ENCODE data around the gene HGS.
A peak's percentile ranks its signal among the peaks of the same experiment; 100 is the strongest.
"Not testable (repeated sequence)": the region's sequence is repeated elsewhere in the genome, so short reads cannot be mapped to it uniquely, and the experiment has no call there.

HGS gene

DNA sequence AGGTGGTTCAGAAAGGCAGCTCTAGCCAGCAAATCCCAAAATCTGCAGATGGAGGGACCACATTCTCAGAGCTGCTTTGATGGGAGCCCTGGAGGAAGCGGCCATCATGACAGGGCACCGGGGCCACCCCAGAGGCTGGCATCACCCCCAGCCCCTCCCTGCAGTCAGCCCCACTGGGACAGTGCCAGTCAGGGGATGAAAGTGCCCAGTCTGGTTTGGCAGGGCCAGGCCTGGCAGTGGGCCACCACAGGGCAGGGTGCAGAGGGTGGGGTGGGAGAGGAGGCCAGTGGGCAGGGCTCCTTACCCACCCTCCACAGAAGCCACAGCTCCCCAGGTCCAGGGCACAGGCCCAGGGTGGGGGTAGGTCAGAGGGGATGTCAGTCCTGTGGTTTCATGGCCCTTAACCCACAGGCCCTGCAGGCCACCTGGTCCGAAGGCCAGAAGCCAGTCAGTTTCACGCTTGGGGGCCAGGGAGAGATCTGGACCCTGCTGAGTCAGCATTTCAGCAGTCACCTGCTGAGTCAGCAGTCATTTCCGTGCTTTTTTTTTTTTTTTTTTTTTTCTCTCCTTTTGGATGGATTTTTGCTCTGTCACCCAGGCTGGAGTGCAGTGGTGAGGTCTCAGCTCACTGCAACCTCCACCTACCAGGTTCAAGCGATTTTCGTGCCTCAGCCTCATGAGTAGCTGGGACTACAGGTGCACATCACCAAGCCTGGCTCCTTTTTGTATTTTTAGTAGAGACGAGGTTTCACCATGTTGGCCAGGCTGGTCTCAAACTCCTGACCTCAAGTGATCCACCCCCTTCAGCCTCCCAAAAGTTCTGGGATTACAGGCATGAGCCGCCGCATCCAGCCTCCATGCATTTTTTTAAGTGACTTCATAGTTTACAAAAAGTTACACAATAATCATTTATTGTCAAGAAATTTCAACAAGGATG is 38.6 kb downstream of the HGS start:
- DNase-seq = no peak

DNA sequence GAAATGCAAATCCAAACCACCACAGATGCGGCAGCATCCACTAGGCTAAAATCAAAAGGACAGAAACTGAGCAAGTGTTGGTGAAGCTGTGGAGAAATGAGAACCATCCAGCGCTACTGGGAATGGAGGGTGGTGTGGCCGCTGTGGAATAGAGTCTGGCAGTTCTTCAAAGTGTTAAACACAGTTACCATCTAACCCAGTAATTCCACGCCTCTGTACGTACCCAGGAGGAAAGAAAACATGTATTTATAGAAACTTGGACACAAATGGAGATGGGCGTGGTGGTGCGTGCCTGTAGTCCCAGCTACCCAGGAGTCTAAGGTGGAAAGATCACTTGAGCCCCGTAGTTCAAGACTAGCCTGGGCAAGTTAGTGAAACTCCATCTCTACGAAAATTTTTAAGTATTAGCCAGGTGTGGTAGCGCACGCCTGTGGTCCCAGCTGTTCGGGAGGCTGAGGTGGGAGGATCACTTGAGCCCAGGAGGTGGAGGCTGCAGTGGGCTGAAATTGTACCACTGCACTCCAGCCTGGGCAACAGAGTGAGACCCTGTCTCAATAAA is 39.9 kb downstream of the HGS start:
- DNase-seq = no peak

DNA sequence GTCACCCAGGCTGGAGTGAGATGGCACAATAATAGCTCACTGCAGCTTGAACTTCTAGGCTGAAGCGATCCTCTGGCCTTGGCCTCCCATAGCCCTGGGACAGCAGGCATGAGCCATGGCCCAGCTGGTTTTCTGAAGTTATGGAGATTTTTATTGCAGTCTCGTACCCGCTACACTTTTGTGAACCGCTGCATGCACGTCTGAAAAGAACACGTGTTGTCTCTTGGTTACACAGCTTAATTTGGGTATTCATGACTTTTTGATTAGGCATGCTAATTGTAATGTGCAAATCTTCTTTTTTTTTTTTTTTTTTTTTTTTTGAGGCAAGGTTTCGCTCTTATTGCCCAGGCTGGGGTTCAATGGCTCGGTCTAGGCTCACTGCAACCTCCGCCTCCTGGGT is 41.6 kb downstream of the HGS start:
- DNase-seq = no peak

DNA sequence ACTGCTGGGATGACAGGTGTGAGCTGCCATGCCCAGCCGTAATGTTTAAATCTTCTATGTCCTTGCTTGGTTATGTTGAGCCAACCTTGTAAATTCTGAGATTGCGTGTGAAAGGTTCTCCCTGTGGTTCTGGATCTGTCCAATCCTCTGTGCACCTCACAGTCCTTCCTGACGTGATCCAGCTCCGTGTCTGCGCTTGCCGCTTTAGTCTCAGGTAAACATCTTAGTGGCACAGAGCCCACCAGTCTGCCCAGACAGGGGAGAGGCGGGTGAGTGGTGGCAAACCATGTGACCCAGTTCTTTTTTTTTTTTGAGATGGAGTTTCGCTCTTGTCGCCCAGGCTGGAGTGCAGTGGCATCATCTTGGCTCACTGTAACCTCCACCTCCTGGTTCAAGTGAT is 42.2 kb downstream of the HGS start:
- DNase-seq = no peak

DNA sequence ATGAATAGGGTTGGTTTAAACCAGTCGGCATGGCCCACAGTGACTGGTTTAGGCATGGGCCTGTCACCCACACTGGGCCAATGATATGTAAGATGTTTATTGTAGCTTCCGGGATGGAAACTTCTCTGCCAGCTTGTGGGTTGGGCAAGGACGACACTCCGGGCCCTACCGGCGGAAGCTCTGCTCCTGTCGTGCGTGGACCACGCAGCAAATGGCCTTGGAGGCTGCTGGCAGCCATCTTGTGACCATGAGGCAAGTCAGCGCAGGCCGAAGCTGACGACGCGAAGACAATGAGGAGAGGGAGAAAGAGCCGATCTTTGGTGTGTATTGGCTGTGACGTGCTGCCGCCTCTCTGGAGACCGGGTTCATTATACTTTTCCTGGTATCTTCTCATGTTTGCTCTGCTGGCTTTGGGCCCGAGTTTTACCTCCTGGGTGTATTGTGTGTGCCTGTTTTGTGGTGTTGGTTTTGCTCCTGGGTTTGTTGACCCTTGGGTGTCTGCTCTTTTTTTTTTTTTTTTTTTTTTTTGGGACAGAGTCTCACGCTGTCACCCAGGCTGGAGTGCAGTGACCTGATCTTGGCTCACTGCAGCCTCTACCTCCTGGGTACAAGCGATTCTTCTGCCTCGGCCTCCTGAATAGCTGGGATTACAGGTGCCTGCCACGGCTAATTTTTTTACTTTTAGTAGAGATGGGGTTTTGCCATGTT is 43.7 kb downstream of the HGS start:
- DNase-seq = no peak

DNA sequence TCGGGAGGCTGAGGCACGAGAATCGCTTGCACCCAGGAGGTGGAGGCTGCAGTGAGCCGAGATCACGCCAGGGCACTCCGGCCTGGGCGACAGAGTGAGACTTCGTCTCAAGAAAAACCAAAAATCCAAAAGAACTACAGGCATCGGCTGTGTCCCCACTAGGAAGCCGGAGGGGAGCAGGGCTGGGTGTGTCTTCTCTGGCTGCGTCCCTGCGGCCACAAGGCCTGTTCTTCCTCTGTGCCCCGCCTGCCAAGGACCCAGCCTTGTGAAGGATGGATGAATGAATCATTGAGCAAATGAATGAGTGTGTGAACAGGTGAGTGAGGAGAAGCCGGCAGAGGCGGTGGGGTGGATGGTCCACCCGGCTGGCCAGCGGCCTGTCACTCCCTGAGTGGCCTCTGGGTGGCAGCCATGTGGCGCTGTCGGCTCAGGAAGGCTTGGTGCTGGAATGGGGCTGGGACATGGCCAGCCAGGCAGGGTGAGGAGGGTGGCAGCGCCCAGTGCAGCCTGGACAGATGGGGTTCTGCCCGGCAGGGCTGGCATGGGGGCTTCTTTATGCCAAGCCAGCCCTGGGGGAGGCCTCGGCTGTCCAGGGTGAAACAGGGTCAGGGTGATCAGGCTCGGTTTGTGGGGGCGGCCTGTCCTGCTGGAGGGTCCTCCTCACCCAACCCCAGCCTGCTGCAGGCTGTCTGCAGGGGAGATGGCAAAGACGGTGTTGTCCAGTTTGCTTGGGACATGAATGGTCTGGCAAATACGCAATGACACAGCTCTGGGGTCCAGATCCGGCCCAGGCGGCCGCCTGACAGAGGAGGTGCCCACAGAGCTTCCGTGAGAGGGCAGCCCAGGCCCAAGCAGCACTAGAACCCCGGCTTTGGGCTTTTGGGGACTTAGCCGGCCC is 49.9 kb downstream of the HGS start:
- DNase-seq = peak; percentile 86

DNA sequence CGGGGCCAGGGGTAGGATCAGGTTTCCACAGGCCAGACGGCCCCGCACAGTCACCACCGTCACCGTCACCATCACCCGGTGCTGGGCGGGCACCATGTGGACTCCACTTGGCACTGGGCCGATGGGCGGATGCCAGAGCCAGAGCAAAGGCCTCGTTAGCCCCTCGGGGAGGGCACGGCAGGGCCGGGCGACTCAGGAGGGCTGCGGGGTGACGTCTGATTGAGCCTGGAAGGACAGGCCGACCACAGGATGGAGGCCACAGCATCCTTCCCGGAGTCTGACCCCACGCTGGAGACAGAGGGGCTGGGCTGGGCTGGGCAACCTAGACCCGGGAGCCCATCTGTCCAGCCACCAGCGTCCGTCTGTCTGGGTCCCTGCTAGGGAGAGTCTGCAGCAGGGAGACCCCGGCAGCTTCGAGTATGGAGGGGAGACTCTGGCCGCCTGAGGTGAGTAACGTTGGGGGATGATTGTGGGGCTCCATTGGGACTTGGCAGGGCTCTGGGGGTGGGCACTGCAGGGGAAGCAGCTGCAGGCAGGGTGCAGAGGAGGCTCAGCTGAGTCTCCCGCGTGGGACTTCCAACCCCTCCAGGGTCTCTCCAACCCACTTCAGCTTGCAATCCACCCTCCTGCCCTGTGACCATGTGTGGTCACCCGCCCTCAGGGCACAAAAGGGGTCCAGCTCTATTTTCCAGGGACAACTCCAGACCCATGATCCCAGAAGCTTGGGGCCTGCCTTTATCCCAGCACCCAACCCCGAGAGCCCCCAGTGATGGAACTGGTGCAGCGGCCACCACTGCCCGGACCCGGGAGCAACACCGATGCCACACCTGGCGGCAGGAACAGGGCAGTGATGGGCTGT is 50.8 kb downstream of the HGS start:
- DNase-seq = no peak

DNA sequence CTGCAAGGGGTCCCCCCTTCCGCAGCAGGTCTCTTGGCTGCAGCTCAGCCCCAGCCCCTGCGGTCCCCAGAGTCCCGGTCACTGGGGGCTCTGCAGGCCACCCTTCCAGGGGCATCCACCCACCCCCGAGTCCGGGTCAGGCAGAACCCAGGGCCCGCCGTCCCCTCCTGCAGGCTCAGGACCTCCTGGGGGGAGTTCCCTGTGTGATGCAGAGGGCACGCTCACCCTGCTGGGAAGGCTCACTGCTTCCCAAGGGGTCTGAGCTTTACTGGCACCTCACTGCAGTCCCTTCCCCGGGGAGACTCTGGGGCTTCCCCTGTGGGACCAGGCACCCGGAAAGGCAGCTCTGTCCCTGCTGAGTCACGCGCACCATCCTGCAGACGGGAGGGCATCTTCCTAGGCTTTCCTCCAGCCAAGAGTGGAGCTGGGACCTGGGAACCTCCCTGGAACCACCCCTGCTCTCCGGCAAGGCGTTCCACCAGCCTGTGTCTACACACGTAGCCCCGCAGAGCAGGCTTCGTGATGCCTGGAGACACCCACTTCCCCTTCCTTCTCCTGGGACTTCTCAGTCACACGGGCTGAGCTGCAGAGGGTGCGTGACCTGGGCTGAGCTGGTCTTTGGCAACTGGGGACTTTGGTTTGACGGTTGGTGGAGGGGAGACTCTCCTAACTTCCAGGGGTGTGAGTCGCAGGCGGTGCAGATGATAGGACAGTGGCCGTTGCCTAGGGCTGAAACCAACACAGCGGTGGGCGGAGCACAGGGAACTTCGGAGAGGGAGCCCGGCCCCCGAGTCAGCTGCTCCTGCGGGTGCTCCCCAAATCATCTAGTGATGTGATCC is 51.7 kb downstream of the HGS start:
- DNase-seq = no peak

DNA sequence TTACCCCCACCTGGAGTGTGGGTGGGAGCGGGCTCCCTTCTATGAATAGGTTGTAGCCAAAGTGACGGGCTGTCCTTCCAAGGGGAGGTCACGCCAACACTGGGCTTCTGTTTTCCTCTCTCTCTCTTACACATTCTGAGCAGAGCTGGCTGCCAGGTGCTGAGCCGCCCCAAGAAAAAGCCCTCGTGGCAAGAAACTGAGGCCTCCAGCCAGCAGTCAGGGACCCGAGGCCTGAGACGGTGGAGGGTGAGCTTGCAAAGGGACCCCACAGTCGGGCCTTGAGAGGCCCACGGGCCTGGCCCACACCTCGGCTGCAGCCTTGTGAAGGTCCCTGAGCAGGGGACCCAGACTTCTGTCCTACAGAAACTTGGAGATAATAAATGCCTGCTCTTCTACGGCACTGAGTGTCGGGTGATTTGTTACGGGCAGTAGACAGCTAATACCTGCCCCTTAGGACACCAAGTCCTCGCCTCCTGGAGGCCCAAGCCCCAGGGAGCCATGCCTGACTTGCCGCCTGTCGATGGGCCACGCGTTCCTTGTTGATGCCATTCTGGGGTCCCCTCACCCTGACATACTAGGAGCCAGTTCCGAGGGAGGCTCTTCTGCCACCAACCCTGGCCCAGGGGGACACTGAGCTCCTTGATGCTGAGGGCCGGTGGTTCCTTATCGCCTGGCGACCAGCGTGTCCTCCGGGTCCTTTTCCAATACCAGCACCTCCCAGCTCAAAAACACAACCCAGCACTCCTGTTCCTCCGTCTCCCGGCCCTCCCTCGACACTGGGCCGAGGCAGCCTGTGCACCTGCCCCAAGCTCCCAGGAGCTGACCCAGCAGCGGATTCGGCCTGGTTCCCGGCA is 54.4 kb downstream of the HGS start:
- DNase-seq = no peak

DNA sequence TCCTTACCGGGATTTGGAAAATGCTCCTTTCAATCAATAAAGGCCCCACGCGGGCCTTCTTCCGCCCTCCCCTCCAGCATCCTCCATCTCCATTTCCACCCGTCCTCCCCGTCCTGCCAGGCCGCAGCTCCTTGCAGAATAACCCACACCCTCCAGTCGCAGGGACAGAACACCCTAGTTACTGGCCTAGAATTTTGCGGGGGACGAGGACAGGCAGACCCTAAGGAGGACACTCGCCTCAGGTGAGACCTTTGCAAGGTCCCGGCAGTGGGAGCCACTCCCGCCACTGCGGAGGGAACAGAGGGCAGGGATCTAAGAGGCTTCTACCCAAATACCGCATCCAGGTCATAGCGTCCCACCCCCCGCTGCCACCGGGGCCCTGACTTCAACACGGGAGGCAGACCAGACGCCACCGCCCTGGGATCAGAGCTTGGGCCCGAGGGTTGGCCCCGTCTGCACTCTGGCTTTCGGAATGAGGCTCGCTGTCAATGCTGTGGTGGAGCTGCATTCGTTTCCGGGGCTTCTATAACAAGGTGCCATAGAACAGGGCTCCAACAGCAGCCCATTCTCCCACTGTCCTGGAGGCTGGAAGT is 55.1 kb downstream of the HGS start:
- DNase-seq = no peak

DNA sequence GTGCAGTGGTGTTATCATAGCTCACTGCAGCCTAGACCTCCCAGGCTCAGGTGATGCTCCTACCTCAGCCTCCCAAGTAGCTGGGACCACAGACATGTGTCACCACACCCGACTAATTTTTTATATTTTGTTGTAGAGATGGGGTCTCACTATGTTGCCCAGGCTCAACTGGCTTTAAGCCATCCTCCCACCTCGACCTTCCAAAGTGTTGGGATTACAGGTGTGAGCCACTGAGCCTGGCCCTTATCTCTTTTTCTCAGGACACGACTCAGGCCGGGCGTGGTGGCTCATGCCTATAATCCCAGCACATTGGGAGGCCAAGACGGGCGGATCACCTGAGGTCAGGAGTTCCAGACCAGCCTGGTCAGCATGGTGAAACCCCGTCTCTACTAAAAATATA is 55.8 kb downstream of the HGS start:
- not testable (repeated sequence) for DNase-seq

DNA sequence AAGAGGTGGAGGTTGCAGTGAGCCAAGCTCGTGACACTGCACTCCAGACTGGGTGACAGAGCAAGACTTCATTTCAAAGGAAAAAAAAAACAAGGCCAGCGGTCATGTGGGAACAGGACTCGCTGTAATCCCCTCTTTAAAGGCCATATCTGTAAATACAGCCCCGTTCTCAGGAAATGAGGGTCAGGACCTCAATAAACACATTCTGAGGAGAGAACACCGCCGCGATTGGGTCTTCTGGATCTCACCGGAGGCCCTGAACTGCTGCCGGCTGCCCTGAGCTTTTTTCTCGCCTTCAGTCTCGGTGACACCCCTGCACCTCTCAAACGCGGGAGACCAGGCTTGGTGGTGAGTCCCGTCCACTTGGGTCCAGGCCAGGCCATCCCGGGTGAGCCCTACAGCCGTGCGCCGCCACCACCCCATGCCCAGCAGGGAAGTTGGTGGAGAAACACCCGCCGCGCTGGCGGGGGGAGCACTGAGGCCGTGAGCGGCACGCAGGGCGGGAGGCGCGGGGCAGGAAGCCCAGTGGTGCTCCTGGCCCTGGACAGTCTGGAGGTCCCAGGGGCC is 56.7 kb downstream of the HGS start:
- DNase-seq = no peak

DNA sequence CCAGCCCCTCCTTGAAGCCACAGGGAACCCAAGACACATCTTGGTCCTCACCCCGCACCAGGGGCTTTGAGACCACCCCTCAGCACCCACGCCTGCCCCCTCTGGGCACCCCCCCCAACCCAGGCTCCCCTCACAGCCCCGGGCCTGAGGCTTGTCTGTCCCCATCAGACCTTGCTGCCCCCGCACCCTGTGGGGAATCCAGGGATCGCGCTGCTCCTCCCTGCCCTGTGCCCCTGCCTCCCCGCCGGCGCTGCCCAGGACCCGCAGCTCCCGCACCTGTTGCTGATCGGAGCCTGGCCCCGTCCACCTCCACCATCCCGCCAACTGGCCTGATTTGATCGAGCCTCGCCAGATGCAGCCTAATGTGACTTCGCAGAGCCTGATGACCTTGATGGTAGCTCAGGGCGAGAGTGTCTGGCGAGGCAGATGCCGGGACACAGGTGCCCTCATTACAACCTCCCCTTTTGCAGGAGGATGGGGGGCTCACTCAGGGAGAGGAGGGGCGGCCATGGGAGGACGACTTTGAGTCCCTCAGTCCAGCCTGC is 57.3 kb downstream of the HGS start:
- DNase-seq = no peak

DNA sequence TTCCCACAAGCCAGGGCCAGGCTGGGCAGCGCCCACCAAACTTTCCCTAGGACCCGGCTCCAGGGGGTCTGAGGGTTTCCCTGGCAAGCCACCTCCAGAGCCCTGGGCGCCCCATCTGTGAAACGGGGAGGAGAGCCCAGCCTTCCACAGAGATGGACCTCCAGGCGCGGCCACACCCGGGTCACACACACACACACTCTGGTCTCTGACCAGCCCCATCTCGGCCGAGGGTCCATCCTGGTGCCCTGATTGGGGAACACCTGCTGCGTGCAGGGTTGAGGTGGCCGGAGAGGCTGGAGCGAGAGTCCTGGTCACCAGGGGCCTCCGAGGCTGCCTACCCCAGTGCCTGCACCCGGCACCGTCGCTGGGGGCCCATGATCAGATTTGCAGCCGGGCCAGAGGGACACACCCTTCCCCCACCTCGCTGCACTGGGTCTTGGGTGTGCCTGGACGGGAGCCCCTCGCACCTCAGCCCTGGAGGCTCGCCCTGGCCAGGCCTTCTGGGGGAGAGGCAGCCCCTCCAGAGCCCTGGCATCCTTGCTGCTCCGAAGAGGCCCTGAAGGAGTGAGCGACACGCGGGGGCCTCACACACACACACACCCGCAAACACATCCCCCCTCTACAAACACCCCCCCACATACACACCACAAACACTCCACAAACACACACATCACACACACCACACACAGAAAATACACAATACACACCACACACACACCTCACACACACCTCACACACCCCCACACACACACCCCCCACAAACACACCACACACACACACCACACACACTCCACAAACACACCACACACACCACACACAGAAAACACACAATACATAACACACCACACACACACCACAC is 58.0 kb downstream of the HGS start:
- DNase-seq = no peak

Data from right forelimb (tissue), 1 donor.